CD14-positive monocyte (primary cell): ENCODE measurements around the gene TTPAL. TPM values are rescaled to one million over a fixed set of nuclear protein-coding genes. Genes with fewer than 3 reads are reported as not detected.
A peak's percentile ranks its signal among the peaks of the same experiment; 100 is the strongest.

ENCODE experiments used
- DNase-seq, 3 donors: peaks; one replicate each; pipeline ENCODE4 v3.0.0-alpha.2; 2011 to 2022
- H2AFZ ChIP-seq: 2 replicates; pipeline ENCODE4 v1.6.0; 2012; ENCODE audit warnings: mild to moderate bottlenecking, low read depth, low read length, inconsistent platforms; ENCODE audit not compliant: insufficient read depth, poor library complexity, severe bottlenecking
- H3K27ac ChIP-seq, 2 donors: 1 replicate in 1 of 2; 2 replicates in 1 of 2; pipeline ENCODE4 v1.5.1; 2012 to 2013; ENCODE audit warnings: low read length in 2 of 2, control low read depth in 1 of 2, inconsistent platforms in 1 of 2, low read depth in 1 of 2, mild to moderate bottlenecking in 1 of 2
- H3K27me3 ChIP-seq, 2 donors: one replicate each; pipeline versions ENCODE4 v1.6.0 to v1.6.1; 2011 to 2013; ENCODE audit warnings: low read length in 2 of 2; ENCODE audit not compliant: control insufficient read depth in 2 of 2, insufficient read depth in 2 of 2
- H3K36me3 ChIP-seq, 2 donors: replicated peaks in 1 of 2; 1 replicate in 1 of 2; 2 replicates in 1 of 2; pipeline versions ENCODE4 v1.5.1 to v1.6.1; 2012 to 2013; ENCODE audit warnings: low read length in 2 of 2, control low read depth in 1 of 2, inconsistent platforms in 1 of 2, mild to moderate bottlenecking in 1 of 2; ENCODE audit not compliant: insufficient read depth in 2 of 2, control insufficient read depth in 1 of 2
- H3K4me1 ChIP-seq, 2 donors: 1 replicate in 1 of 2; 2 replicates in 1 of 2; pipeline versions ENCODE4 v1.5.1 to v1.6.1; 2012 to 2013; ENCODE audit warnings: low read length in 2 of 2, control low read depth in 1 of 2, inconsistent platforms in 1 of 2, mild to moderate bottlenecking in 1 of 2, moderate library complexity in 1 of 2; ENCODE audit not compliant: insufficient read depth in 2 of 2, control insufficient read depth in 1 of 2
- H3K4me2 ChIP-seq: replicated peaks from 2 replicates; pipeline ENCODE3; 2012; ENCODE audit warnings: low read length, moderate library complexity, mild to moderate bottlenecking; ENCODE audit not compliant: poor library complexity, severe bottlenecking; ENCODE audit errors: extremely low read depth
- H3K4me3 ChIP-seq, 3 experiments: fragments of 200-600 bp in 1 of 3; sonication (generic) in 1 of 3; replicated peaks in 1 of 3; 1 replicate in 2 of 3; 2 replicates in 1 of 3; pipeline ENCODE4 v1.5.1; 2011 to 2013; ENCODE audit warnings: low read length in 3 of 3, mild to moderate bottlenecking in 3 of 3, control low read depth in 2 of 3, low read depth in 2 of 3, inconsistent platforms in 1 of 3, moderate library complexity in 1 of 3
- H3K79me2 ChIP-seq: 2 replicates; pipeline ENCODE4 v1.6.0; 2012; ENCODE audit warnings: mild to moderate bottlenecking, control low read depth, inconsistent platforms, low read length, moderate library complexity; ENCODE audit not compliant: insufficient read depth
- H3K9ac ChIP-seq: 2 replicates; pipeline ENCODE4 v1.6.0; 2017; ENCODE audit warnings: low read length, mild to moderate bottlenecking; ENCODE audit not compliant: insufficient read depth, poor library complexity, severe bottlenecking
- H3K9me3 ChIP-seq, 2 donors: replicated peaks in 1 of 2; 1 replicate in 1 of 2; 2 replicates in 1 of 2; pipeline versions ENCODE4 v1.5.1 to v1.6.1; 2012 to 2013; ENCODE audit warnings: low read length in 2 of 2, control low read depth in 1 of 2; ENCODE audit not compliant: control insufficient read depth in 1 of 2, insufficient read depth in 1 of 2
- H4K20me1 ChIP-seq: 2 replicates; pipeline ENCODE4 v1.6.0; 2012; ENCODE audit warnings: mild to moderate bottlenecking, low read length, control low read depth, moderate library complexity; ENCODE audit not compliant: insufficient read depth
- H3K27ac Mint-ChIP-seq, 7 donors: one replicate each; pipeline ENCODE4 v1.8.0; 2020; ENCODE audit warnings: mild to moderate bottlenecking in 7 of 7, mixed read lengths in 7 of 7, moderate library complexity in 6 of 7, inconsistent platforms in 2 of 7
- H3K27me3 Mint-ChIP-seq, 3 donors: one replicate each; pipeline ENCODE4 v1.8.0; 2021 to 2022; ENCODE audit warnings: low read depth in 3 of 3, mild to moderate bottlenecking in 3 of 3, mixed read lengths in 3 of 3, moderate library complexity in 3 of 3, inconsistent platforms in 1 of 3
- H3K36me3 Mint-ChIP-seq, 2 donors: one replicate each; pipeline ENCODE4 v1.8.0; 2020; ENCODE audit warnings: mixed read lengths in 2 of 2, inconsistent platforms in 1 of 2, mild to moderate bottlenecking in 1 of 2
- H3K4me1 Mint-ChIP-seq: one replicate; pipeline ENCODE4 v1.8.0; 2020; ENCODE audit warnings: mild to moderate bottlenecking, mixed read lengths
- H3K4me3 Mint-ChIP-seq, 2 donors: one replicate each; pipeline ENCODE4 v1.8.0; 2020; ENCODE audit warnings: mild to moderate bottlenecking in 2 of 2, mixed read lengths in 2 of 2, moderate library complexity in 1 of 2
- H3K9me3 Mint-ChIP-seq, 7 donors: one replicate each; pipeline ENCODE4 v1.8.0; 2020 to 2022; ENCODE audit warnings: mixed read lengths in 7 of 7, mild to moderate bottlenecking in 6 of 7, moderate library complexity in 6 of 7, inconsistent platforms in 2 of 7
- WGBS: methylation state at CpG from one replicate; pipeline ENCODE4 v1.1.5; 2013; ENCODE audit warnings: missing lambda C conversion rate; ENCODE audit not compliant: insufficient coverage; 5-methylcytosine and 5-hydroxymethylcytosine counted together
- intact Hi-C, 2 donors: fragments of 100-400 bp; cut with micrococcal nuclease; formaldehyde crosslinking; loops; one replicate each; pipeline versions ENCODE4 v1.15.0 to v1.15.1; 2023
- polyA plus RNA-seq, 3 donors: library from polyadenylated mRNA; depleted of rRNA in 1 of 3; unstranded in 2 of 3; stranded (reverse) in 1 of 3; fragments of 300-500 nt in 2 of 3; fragments of >200 nt in 1 of 3; fragmentation: Illumina TruSeq in 2 of 3; gene quantifications; 1 replicate in 2 of 3; 2 replicates in 1 of 3; pipeline ENCODE4 v1.2.3, GENCODE V29; 2012 to 2021
- TF ChIP-seq, protein P1 (sequence below): fragments of 200-600 bp; IDR thresholded peaks from one replicate; pipeline ENCODE4 v1.8.0; 2022; ENCODE audit warnings: antibody characterized with exemption, mild to moderate bottlenecking

The TTPAL gene
- polyA plus RNA-seq, 3 donors = 1.5 to 4.9 (median 3.0) TPM

DNA sequence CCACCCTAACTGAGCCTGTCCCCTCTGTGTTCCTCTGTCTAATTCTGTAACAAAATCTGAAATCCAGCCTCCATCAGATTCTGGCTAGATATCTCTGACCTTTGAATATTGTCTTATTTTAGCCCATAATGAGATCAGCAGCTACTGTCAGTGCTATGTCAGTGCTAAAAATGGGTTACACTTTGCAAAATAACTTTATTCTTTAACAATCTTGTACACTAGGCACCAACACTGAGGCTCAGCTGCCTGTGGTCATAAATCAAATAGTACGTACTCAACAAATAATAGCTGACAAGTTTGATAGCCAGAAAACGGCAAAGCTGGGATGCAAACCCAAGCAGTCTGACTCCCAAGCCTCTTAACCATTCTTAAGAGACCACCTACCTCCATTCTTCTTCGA, 22.1 kb downstream of the TTPAL start:
- H3K79me2 ChIP-seq = no peaks in the 10 kb centered on the region
- no peaks in the 10 kb centered on the region for H3K27me3 Mint-ChIP-seq
- H3K9me3 Mint-ChIP-seq = no peaks in the 10 kb centered on the region
- no peak overlapping the region for H3K4me3 ChIP-seq
- H3K9ac ChIP-seq = no peak overlapping the region
- 83% methylated on average over 3 of the region's 3 CpGs for WGBS
- peaks cover 32% of the 10 kb centered on the region for H4K20me1 ChIP-seq
- H3K27me3 ChIP-seq = no peaks in the 10 kb centered on the region
- no peak overlapping the region for H3K4me3 Mint-ChIP-seq
- peaks cover 11% of the 10 kb centered on the region for H3K4me1 Mint-ChIP-seq
- peaks cover 4 to 6% of the 10 kb centered on the region in 2 donors for H3K4me1 ChIP-seq
- DNase-seq = no peak
- no peak overlapping the region for H3K27ac ChIP-seq
- H3K36me3 ChIP-seq = peaks cover 92 to 100% of the 10 kb centered on the region in 2 donors
- peaks cover 86 to 98% of the 10 kb centered on the region in 2 donors for H3K36me3 Mint-ChIP-seq
- TF ChIP-seq, protein P1, sequence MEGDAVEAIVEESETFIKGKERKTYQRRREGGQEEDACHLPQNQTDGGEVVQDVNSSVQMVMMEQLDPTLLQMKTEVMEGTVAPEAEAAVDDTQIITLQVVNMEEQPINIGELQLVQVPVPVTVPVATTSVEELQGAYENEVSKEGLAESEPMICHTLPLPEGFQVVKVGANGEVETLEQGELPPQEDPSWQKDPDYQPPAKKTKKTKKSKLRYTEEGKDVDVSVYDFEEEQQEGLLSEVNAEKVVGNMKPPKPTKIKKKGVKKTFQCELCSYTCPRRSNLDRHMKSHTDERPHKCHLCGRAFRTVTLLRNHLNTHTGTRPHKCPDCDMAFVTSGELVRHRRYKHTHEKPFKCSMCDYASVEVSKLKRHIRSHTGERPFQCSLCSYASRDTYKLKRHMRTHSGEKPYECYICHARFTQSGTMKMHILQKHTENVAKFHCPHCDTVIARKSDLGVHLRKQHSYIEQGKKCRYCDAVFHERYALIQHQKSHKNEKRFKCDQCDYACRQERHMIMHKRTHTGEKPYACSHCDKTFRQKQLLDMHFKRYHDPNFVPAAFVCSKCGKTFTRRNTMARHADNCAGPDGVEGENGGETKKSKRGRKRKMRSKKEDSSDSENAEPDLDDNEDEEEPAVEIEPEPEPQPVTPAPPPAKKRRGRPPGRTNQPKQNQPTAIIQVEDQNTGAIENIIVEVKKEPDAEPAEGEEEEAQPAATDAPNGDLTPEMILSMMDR = no peak
- H3K27ac Mint-ChIP-seq = peak overlapping the region in 1 of 7 donors; percentile 74
- intact Hi-C loops = no loop called here
- no peak overlapping the region for H3K4me2 ChIP-seq
- H3K9me3 ChIP-seq = no peaks in the 10 kb centered on the region
- no peak overlapping the region for H2AFZ ChIP-seq

DNA sequence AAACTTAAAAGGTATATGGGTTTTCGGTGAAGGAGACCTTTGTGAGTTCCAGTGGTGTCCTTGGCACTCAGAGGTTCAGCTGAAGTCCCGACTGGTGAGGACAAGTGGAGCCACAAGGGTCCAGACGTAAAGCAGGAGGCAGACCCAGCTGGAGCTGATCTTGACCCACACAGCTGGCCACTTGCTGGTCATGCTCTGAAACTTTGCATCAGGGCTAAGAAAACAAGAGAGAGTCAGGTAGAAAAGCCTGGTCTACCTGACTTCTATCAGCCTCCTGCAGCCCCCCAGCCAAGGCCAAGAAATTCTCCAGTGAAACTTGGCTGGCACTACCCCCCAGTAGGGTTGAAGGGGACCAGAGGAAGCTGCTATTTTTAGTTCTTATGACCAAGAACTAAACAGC, 24.5 kb downstream of the TTPAL start:
- 95% methylated on average over 2 of the region's 3 CpGs for WGBS
- Histone ChIP-seq H3K9me3 (no peaks in the 10 kb centered on the region), H3K9ac (no peak overlapping the region), H3K36me3 (peaks cover 93 to 100% of the 10 kb centered on the region in 2 donors), H3K4me2 (no peak overlapping the region), H4K20me1 (peaks cover 27% of the 10 kb centered on the region), H3K79me2 (no peaks in the 10 kb centered on the region), H3K4me3 (no peak overlapping the region), H2AFZ (no peak overlapping the region), H3K27ac (no peak overlapping the region), H3K4me1 (peaks cover 4 to 6% of the 10 kb centered on the region in 2 donors), H3K27me3 (no peaks in the 10 kb centered on the region)
- TF ChIP-seq, protein P1 = no peak
- no peaks in the 10 kb centered on the region for H3K27me3 Mint-ChIP-seq
- no peak for DNase-seq
- intact Hi-C loops = no loop called here
- H3K36me3 Mint-ChIP-seq = peaks cover 90 to 98% of the 10 kb centered on the region in 2 donors
- peaks cover 11% of the 10 kb centered on the region for H3K4me1 Mint-ChIP-seq
- H3K4me3 Mint-ChIP-seq = no peak overlapping the region
- peak overlapping the region in 1 of 7 donors; percentile 65 for H3K27ac Mint-ChIP-seq
- no peaks in the 10 kb centered on the region for H3K9me3 Mint-ChIP-seq
